H1 (cell line): Measurements from ENCODE around the gene KCNK4. TPM values are rescaled to one million over a fixed set of nuclear protein-coding genes. Genes with fewer than 3 reads are reported as not detected.

Experiments
- BACH1 ChIP-seq: IDR thresholded peaks from 2 replicates; pipeline ENCODE4 v1.6.1; 2012; ENCODE audit warnings: low read length, improper control_type of control experiment
- BRCA1 ChIP-seq: IDR thresholded peaks from 2 replicates; pipeline ENCODE4 v1.6.1; 2012; ENCODE audit warnings: low read depth, low read length, improper control_type of control experiment
- CTCF ChIP-seq, 3 experiments: IDR thresholded peaks; 1 replicate in 2 of 3; 2 replicates in 1 of 3; pipeline versions ENCODE4 v1.5.1 to v1.6.1; 2011; ENCODE audit warnings: low read length in 3 of 3, mild to moderate bottlenecking in 3 of 3, inconsistent platforms in 2 of 3, low read depth in 1 of 3, moderate library complexity in 1 of 3; ENCODE audit not compliant: insufficient read depth in 1 of 3; ENCODE audit errors: control extremely low read depth in 1 of 3
- E2F6 ChIP-seq: IDR thresholded peaks from 2 replicates; pipeline ENCODE4 v1.6.1; 2012; ENCODE audit warnings: inconsistent platforms
- HDAC6 ChIP-seq: IDR thresholded peaks from one replicate; pipeline ENCODE4 v1.7.1; 2012; ENCODE audit warnings: low read depth, mild to moderate bottlenecking, inconsistent platforms, low read length, moderate library complexity
- KDM1A ChIP-seq: fragments of 200-600, 300-600 bp; sonication (generic); IDR thresholded peaks from 2 replicates; pipeline ENCODE4 v1.7.1; 2016; ENCODE audit warnings: mild to moderate bottlenecking, low read length, borderline replicate concordance
- MAX ChIP-seq: IDR thresholded peaks from 2 replicates; pipeline ENCODE4 v1.6.1; 2012; ENCODE audit warnings: inconsistent platforms
- RBBP5 ChIP-seq: IDR thresholded peaks from 2 replicates; pipeline ENCODE4 v1.7.1; 2012; ENCODE audit warnings: low read depth, mild to moderate bottlenecking, inconsistent platforms, low read length, moderate library complexity, borderline replicate concordance
- SP4 ChIP-seq: IDR thresholded peaks from 2 replicates; pipeline ENCODE4 v1.6.1; 2012; ENCODE audit warnings: low read length, inconsistent platforms
- TBP ChIP-seq: IDR thresholded peaks from 2 replicates; pipeline ENCODE4 v1.6.1; 2011; ENCODE audit warnings: low read depth, low read length, improper control_type of control experiment
- USF2 ChIP-seq: IDR thresholded peaks from 2 replicates; pipeline ENCODE4 v1.6.1; 2011; ENCODE audit warnings: low read length, improper control_type of control experiment
- polyA plus RNA-seq, 7 experiments: library from polyadenylated mRNA; depleted of rRNA in 3 of 7; stranded (reverse) in 5 of 7; unstranded in 2 of 7; fragments of >200 nt in 5 of 7; fragments of 200-250 nt in 2 of 7; gene quantifications; 1 replicate in 5 of 7; 2 replicates in 1 of 7; 4 replicates in 1 of 7; pipeline versions ENCODE4 v1.2.1 to v1.2.3, GENCODE V29; 2011 to 2013; ENCODE audit warnings: missing spikeins in 2 of 7, mixed read lengths in 2 of 7
- total RNA-seq: library from RNA; stranded (reverse); fragmentation: NEBNext Ultra II Directional; extraction: Animal tissue kit (Norgen Biotek cat#: 25700); gene quantifications from 2 replicates; pipeline ENCODE4 v1.2.1, GENCODE V29; 2021

The KCNK4 gene
- total and polyA plus RNA-seq, 2 of the 8 experiments (the other 6 are each of a cell fraction or from before 2014, with no cell fraction given): 0.19 TPM; not detected in 1

GRCh38 chr11:64341851-64342791, 51.0 kb downstream of the KCNK4 start (continued):
- no peak for TF ChIP-seq HDAC6
- no peak for TF ChIP-seq BRCA1
- TF ChIP-seq TBP: peak; percentile 43; the same call in 1 of the 2 replicates
- TF ChIP-seq RBBP5: peak; percentile 73; the same call in 1 of the 2 replicates
- peak in 2 of 3 experiments; percentile 38 to 60; a peak in 3 of 4 replicates for TF ChIP-seq CTCF (IDR thresholded peaks at IDR 0.05; ENCODE audit: control extremely low read depth in 1 of 3, insufficient read depth in 1 of 3, low read depth in 1 of 3, low read length in 3 of 3)
- peak; percentile 61 for TF ChIP-seq MAX
- no peak for TF ChIP-seq KDM1A
- TF ChIP-seq E2F6: peak; percentile 23; the same call in 1 of the 2 replicates
- no peak for TF ChIP-seq USF2
- TF ChIP-seq BACH1: peak; percentile 28; the same call in 1 of the 2 replicates
- 0 out of 2 replicates have a peak, but pooled peaks have one; percentile 79 for TF ChIP-seq SP4
